LoVo (cell line): ENCODE data around the gene COL5A1.
A peak's percentile ranks its signal among the peaks of the same experiment; 100 is the strongest.
"Not testable (repeated sequence)": the region's sequence is repeated elsewhere in the genome, so short reads cannot be mapped to it uniquely, and the experiment has no call there.

ENCODE experiments used
- DNase-seq: peaks from one replicate; pipeline ENCODE4 v3.0.0-alpha.2; 2016; ENCODE audit warnings: low spot score

COL5A1 gene

GRCh38 chr9:134692573-134692860 lies 50.9 kb downstream of the COL5A1 start:
- DNase-seq: no peak

GRCh38 chr9:134693011-134693410 lies 51.4 kb downstream of the COL5A1 start:
- no peak for DNase-seq

- DNase-seq: no peak
Observed at GRCh38 chr9:134693641-134694367, 52.2 kb downstream of the COL5A1 start.

GRCh38 chr9:134694368-134694665 lies 52.7 kb downstream of the COL5A1 start:
- DNase-seq: no peak

- DNase-seq: no peak
Observed at GRCh38 chr9:134694714-134695113, 53.1 kb downstream of the COL5A1 start.

- no peak for DNase-seq
Observed at GRCh38 chr9:134695144-134695543, 53.5 kb downstream of the COL5A1 start.

- DNase-seq: no peak
Observed at GRCh38 chr9:134696433-134696832, 54.8 kb downstream of the COL5A1 start.

- DNase-seq: no peak
Observed at GRCh38 chr9:134698111-134698510, 56.5 kb downstream of the COL5A1 start.

GRCh38 chr9:134698587-134699342 lies 57.2 kb downstream of the COL5A1 start:
- DNase-seq: peak; percentile 49

GRCh38 chr9:134699343-134699740 lies 57.7 kb downstream of the COL5A1 start:
- no peak for DNase-seq

GRCh38 chr9:134700636-134701350 lies 59.2 kb downstream of the COL5A1 start:
- DNase-seq: no peak

GRCh38 chr9:134701581-134702259 lies 60.1 kb downstream of the COL5A1 start:
- no peak for DNase-seq

GRCh38 chr9:134702291-134702690 lies 60.7 kb downstream of the COL5A1 start:
- DNase-seq: no peak

- DNase-seq: not testable (repeated sequence)
Observed at GRCh38 chr9:134703730-134704114, 62.1 kb downstream of the COL5A1 start.

GRCh38 chr9:134704498-134704897 lies 62.9 kb downstream of the COL5A1 start:
- DNase-seq: no peak

- no peak for DNase-seq
Observed at GRCh38 chr9:134705786-134706185, 64.2 kb downstream of the COL5A1 start.

- DNase-seq: no peak
Observed at GRCh38 chr9:134706522-134706921, 64.9 kb downstream of the COL5A1 start.

GRCh38 chr9:134707031-134707680 lies 65.6 kb downstream of the COL5A1 start:
- DNase-seq: no peak

GRCh38 chr9:134707731-134708671 lies 66.4 kb downstream of the COL5A1 start:
- DNase-seq: no peak

GRCh38 chr9:134708672-134709038 lies 67.1 kb downstream of the COL5A1 start:
- DNase-seq: no peak
